MM.1S (cell line): ENCODE measurements around the gene CHRM4.
"Not testable (repeated sequence)": the region's sequence is repeated elsewhere in the genome, so short reads cannot be mapped to it uniquely, and the experiment has no call there.

Source experiments
- DNase-seq: peaks from one replicate; pipeline ENCODE4 v3.0.0-alpha.2; 2015
- H2AFZ ChIP-seq: fragments of 300-600 bp; sonication (generic); 2 replicates; pipeline ENCODE4 v1.6.0; 2016; ENCODE audit warnings: antibody characterized with exemption, low read length
- H3F3A ChIP-seq: fragments of 300-600 bp; sonication (generic); 2 replicates; pipeline ENCODE4 v1.6.1; 2016; ENCODE audit warnings: mild to moderate bottlenecking, antibody characterized with exemption, low read length, moderate library complexity, mixed read lengths; ENCODE audit not compliant: insufficient read depth
- H3K27ac ChIP-seq: fragments of 300-600 bp; sonication (generic); 2 replicates; pipeline ENCODE4 v1.5.1; 2016; ENCODE audit warnings: mild to moderate bottlenecking, low read length
- H3K27me3 ChIP-seq: fragments of 300-600 bp; sonication (generic); replicated peaks from 2 replicates; pipeline ENCODE4 v1.6.0; 2016; ENCODE audit warnings: low read length; ENCODE audit not compliant: insufficient read depth
- H3K36me3 ChIP-seq: fragments of 300-600 bp; sonication (generic); replicated peaks from 2 replicates; pipeline ENCODE4 v1.6.1; 2016; ENCODE audit warnings: mild to moderate bottlenecking, low read length, mixed read lengths; ENCODE audit not compliant: insufficient read depth
- H3K4me1 ChIP-seq: fragments of 300-600 bp; sonication (generic); 2 replicates; pipeline ENCODE4 v1.6.1; 2016; ENCODE audit warnings: low read length, mixed read lengths
- H3K4me2 ChIP-seq: fragments of 300-600 bp; sonication (generic); 2 replicates; pipeline ENCODE4 v1.6.0; 2016; ENCODE audit warnings: low read depth, low read length
- H3K4me3 ChIP-seq: fragments of 300-600 bp; sonication (generic); 2 replicates; pipeline ENCODE4 v1.5.1; 2016; ENCODE audit warnings: low read length, mixed read lengths
- H3K79me2 ChIP-seq: fragments of 300-600 bp; sonication (generic); 2 replicates; pipeline ENCODE4 v1.6.1; 2016; ENCODE audit warnings: mixed run types, low read length, mixed read lengths
- H3K9ac ChIP-seq: fragments of 300-600 bp; sonication (generic); 2 replicates; pipeline ENCODE4 v1.6.1; 2016; ENCODE audit warnings: low read length, mixed read lengths
- H3K9me2 ChIP-seq: fragments of 300-600 bp; sonication (generic); replicated peaks from 2 replicates; pipeline ENCODE4 v1.6.1; 2016; ENCODE audit warnings: mild to moderate bottlenecking, low read length, mixed read lengths; ENCODE audit not compliant: insufficient read depth
- H3K9me3 ChIP-seq: fragments of 300-600 bp; sonication (generic); replicated peaks from 2 replicates; pipeline ENCODE4 v1.6.1; 2016; ENCODE audit warnings: mild to moderate bottlenecking, low read length, mixed read lengths; ENCODE audit not compliant: insufficient read depth
- H4K20me1 ChIP-seq: fragments of 300-600 bp; sonication (generic); 2 replicates; pipeline ENCODE4 v1.6.1; 2016; ENCODE audit warnings: mild to moderate bottlenecking, low read length, moderate library complexity, mixed read lengths; ENCODE audit not compliant: insufficient read depth
- CTCF ChIP-seq: fragments of 300-600 bp; sonication (generic); IDR thresholded peaks from 2 replicates; pipeline ENCODE4 v1.5.1; 2016; ENCODE audit warnings: antibody characterized with exemption, low read length, mixed read lengths
- EZH2 ChIP-seq: fragments of 300-600 bp; sonication (generic); optimal IDR thresholded peaks from 2 replicates; pipeline ENCODE3; 2017; ENCODE audit warnings: low read depth, mild to moderate bottlenecking, antibody characterized with exemption, low read length, mixed read lengths
- EZH2phosphoT487 ChIP-seq: fragments of 300-600 bp; sonication (generic); IDR thresholded peaks from 2 replicates; pipeline ENCODE4 v1.6.1; 2018; ENCODE audit warnings: antibody characterized with exemption, low read length

CHRM4 gene

DNA sequence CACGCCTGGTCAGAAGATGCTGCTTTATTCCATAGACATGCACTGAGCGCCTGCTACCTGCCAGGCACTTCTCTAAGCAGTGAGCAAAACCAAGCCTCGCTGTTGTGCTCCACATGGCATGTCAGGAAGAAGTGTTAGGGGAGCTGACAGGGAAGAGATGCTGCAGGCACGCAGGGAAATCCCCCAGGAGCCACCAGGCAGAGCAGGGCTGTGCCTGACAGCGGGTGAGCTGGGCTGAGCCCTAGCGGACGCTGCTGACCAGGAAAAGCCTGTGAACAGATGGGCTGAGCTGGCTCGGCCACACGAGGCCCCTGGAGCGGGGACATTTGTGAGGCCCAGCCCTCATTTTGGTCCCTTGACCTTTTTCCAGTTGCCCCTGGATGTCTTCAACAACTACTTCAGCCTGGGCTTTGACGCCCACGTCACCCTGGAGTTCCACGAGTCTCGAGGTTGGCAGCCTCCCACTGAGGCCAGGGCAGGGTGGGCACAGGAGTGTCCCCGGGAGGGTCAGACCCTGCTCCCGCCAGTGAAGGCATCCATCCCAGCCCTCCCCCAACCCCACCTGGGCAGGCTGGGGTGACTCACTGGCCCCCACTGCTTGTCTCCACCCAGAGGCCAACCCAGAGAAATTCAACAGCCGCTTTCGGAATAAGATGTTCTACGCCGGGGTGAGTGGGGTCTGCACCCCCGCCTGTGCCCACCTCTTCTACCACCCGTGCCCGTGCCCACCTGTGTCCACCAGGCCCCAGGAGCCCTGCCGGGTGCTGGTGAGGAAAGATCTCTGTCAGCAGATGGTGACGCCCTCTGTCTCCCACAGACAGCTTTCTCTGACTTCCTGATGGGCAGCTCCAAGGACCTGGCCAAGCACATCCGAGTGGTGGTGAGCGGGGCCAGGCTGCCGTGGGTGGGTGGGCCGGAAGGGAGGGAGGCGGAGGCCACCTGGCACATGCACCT, 17.5 kb downstream of the CHRM4 start:
- Histone ChIP-seq H3K36me3 (no peaks in the 10 kb centered on the region), H3K4me2 (no peak overlapping the region), H3K9ac (no peak overlapping the region), H3K9me2 (no peaks in the 10 kb centered on the region), H4K20me1 (no peaks in the 10 kb centered on the region), H3K79me2 (no peaks in the 10 kb centered on the region), H2AFZ (no peak overlapping the region), H3K4me1 (no peaks in the 10 kb centered on the region), H3F3A (no peaks in the 10 kb centered on the region), H3K27ac (no peak overlapping the region), H3K27me3 (no peaks in the 10 kb centered on the region), H3K4me3 (no peak overlapping the region), H3K9me3 (no peaks in the 10 kb centered on the region)
- TF ChIP-seq EZH2phosphoT487 (no peak), CTCF (no peak), EZH2 (no peak)
- no peak for DNase-seq

DNA sequence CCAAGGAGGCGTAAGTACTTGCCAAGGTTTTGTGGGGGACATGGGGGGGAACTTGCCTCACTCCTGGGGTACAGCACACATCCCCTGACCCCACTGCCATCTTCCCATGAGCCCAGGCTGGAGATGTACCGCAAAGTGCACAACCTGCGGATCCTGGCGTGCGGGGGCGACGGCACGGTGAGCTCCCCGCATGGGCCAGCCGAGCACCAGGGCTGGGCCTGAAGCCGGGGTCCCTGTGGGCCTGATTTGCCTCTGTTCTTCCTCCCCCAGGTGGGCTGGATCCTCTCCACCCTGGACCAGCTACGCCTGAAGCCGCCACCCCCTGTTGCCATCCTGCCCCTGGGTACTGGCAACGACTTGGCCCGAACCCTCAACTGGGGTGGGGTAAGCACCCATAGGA, 19.1 kb downstream of the CHRM4 start:
- not testable (repeated sequence) for H3K4me3 ChIP-seq, H3K9ac ChIP-seq, H2AFZ ChIP-seq, H3F3A ChIP-seq, H3K79me2 ChIP-seq, H3K27ac ChIP-seq, H3K9me2 ChIP-seq, H3K36me3 ChIP-seq, H3K9me3 ChIP-seq, DNase-seq, H3K4me2 ChIP-seq, H4K20me1 ChIP-seq, H3K27me3 ChIP-seq, H3K4me1 ChIP-seq

DNA sequence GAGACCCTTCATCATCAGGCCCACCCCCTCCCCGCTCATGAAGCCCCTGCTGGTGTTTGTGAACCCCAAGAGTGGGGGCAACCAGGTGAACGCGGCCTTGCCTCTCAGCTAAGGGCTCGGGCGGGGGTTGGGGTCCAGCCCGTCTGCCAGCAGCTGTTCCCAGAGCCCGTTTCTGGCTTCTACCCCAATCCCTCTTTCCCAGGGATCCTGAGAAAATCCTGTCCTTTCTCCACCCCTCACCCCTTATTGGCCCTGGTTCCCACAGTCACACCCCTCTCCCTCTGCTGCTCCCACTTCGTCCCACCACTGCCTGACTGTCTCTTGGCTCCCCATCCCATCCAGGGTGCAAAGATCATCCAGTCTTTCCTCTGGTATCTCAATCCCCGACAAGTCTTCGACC, 19.5 kb downstream of the CHRM4 start:
- Histone ChIP-seq H3K9me2 (no peaks in the 10 kb centered on the region), H3F3A (no peaks in the 10 kb centered on the region), H3K27me3 (no peaks in the 10 kb centered on the region), H3K4me1 (no peaks in the 10 kb centered on the region), H3K79me2 (no peaks in the 10 kb centered on the region), H3K4me3 (no peak overlapping the region), H3K4me2 (no peak overlapping the region), H3K36me3 (no peaks in the 10 kb centered on the region), H4K20me1 (no peaks in the 10 kb centered on the region), H3K9me3 (no peaks in the 10 kb centered on the region), H3K27ac (no peak overlapping the region), H3K9ac (no peak overlapping the region), H2AFZ (no peak overlapping the region)
- no peak for DNase-seq
- TF ChIP-seq CTCF (no peak), EZH2 (no peak), EZH2phosphoT487 (no peak)

DNA sequence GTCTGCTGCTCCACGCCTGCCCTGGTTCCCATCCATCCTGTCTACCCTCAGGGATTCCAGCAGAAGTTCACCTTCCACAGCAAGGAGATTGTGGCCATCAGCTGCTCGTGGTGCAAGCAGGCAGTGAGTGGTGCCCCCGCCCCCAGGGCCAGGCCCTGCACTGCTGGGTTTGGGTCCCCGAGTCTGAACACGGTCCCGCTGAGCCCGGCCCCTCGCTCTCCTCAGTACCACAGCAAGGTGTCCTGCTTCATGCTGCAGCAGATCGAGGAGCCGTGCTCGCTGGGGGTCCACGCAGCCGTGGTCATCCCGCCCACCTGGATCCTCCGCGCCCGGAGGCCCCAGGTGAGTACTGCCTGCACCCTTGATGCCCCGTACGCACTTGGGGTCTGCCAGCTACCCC, 20.3 kb downstream of the CHRM4 start:
- H3K79me2 ChIP-seq, H3K9ac ChIP-seq, H3K36me3 ChIP-seq, H3K4me1 ChIP-seq, DNase-seq, H2AFZ ChIP-seq, H3K4me2 ChIP-seq, H4K20me1 ChIP-seq, H3K9me2 ChIP-seq, H3K27me3 ChIP-seq, H3K4me3 ChIP-seq, H3K9me3 ChIP-seq, H3K27ac ChIP-seq, H3F3A ChIP-seq: not testable (repeated sequence)
